ENCODE results near the gene ZNF428. TPM values are rescaled to one million over a fixed set of nuclear protein-coding genes. Genes with fewer than 3 reads are reported as not detected.
"Not testable (repeated sequence)": the region's sequence is repeated elsewhere in the genome, so short reads cannot be mapped to it uniquely, and the experiment has no call there.

ZNF428 gene
- total RNA-seq, 1 donor, result 14.0 TPM

DNA sequence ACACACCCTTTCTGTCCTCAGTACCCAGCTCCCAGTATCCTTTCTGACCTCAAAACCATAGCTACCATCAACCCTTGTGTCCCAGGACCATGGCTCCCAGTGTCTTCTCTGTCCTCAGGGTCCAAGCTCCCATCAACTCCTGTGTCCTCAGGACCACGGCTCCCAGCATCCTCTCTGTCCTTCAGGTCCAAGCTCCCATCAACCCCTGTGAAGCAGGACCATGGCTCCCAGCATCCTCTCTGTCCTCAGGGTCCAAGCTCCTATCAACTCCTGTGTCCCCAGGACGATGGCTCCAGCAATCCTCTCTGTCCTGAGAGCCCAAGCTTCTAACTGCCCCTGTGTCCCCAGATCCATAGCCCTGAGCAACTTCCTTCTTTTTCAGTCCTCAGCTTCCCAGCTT lies 21.9 kb upstream of the ZNF428 start:
- no peak for DNase-seq (ENCODE audit: low read depth)
- H3K4me3 ChIP-seq (ENCODE audit: low read depth, low read length), result no peak overlapping the region
- TF ChIP-seq, protein P1, sequence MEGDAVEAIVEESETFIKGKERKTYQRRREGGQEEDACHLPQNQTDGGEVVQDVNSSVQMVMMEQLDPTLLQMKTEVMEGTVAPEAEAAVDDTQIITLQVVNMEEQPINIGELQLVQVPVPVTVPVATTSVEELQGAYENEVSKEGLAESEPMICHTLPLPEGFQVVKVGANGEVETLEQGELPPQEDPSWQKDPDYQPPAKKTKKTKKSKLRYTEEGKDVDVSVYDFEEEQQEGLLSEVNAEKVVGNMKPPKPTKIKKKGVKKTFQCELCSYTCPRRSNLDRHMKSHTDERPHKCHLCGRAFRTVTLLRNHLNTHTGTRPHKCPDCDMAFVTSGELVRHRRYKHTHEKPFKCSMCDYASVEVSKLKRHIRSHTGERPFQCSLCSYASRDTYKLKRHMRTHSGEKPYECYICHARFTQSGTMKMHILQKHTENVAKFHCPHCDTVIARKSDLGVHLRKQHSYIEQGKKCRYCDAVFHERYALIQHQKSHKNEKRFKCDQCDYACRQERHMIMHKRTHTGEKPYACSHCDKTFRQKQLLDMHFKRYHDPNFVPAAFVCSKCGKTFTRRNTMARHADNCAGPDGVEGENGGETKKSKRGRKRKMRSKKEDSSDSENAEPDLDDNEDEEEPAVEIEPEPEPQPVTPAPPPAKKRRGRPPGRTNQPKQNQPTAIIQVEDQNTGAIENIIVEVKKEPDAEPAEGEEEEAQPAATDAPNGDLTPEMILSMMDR (IDR thresholded peaks at IDR 0.05; ENCODE audit: insufficient read depth, low read length), result no peak

DNA sequence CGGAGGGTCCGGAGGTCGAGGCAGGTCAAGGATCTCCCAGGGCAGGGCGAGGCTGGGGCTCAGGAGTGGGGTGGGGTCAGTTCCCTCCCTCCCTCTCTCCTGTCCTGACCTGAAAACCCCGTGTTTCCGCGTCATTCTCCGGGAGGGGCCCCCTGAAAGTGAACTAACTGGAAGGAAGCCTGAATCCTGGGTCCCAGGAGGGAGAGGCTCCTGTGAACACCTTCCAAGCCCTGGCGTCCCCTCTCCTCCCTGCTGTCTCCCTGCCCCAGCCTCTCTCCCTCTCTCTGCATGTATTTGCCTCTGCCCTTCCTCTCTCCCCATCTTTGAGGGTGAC lies 21.0 kb upstream of the ZNF428 start:
- TF ChIP-seq, protein P1 (IDR thresholded peaks at IDR 0.05; ENCODE audit: insufficient read depth, low read length), result no peak
- H3K4me3 ChIP-seq (ENCODE audit: low read depth, low read length), result peak overlapping the region; percentile 67
- DNase-seq (ENCODE audit: low read depth), result no peak

DNA sequence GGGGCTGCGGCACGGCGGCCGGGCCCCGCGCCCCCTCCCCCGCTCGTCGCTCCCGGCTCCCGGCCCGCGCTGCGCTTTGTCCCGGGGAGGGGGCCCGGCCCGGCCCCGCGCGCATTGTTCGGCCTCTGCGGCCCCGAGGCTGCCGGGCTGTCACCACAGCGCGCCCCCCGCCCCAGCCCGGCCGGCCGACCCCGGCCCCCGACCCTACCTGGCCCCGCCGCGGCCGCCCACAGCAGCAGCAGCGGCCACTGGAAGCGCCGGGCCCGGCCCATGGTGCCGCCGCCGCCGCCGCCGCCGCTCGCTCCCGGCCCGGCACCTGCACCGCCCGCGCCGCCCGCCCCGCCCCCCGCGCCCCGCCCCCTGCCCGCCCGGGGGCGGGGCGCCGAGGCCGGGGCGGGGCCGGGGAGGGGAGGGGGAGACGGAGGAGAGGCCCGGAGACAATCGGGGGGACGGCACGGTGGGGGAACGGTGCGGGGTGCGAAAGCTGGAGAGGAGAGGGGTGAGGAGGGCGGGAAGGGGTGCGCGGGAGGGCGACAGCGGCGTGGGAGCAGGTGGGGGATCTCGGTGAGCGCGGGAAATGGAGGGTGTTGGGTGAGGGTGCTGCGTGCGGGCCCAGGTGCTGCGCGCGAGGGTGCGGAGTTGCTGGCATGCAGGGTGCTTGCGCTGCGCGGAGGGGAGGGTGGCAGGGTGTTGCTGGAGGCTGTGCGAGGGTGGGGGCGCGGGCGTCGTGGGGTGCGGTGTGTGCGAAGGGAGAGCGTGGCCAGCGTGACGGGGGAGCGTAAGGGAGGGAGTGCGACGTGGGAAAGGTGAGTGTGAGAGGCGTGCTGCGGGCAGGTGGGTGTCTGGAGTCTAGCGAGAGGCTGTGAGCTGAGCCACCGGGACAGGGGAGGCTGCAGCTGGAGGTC lies 20.3 kb upstream of the ZNF428 start, which contains the start of gene CADM4:
CADM4 (minus strand) TSS at position 332 of the 905 bp plus-strand sequence; CDS start at position 272, 60 bp downstream.
- DNase-seq (ENCODE audit: low read depth), result no peak
- H3K4me3 ChIP-seq (ENCODE audit: low read depth, low read length), result peak within 1 kb of the TSS; percentile 67
- TF ChIP-seq, protein P1 (IDR thresholded peaks at IDR 0.05; ENCODE audit: insufficient read depth, low read length), result no peak

- H3K4me3 ChIP-seq (ENCODE audit: low read depth, low read length), result peak overlapping the region; percentile 28
- TF ChIP-seq, protein P1 (IDR thresholded peaks at IDR 0.05; ENCODE audit: insufficient read depth, low read length), result no peak
- no peak for DNase-seq (ENCODE audit: low read depth)
Observed at GRCh38 chr19:43638995-43639518, 19.6 kb upstream of the ZNF428 start.

- DNase-seq (ENCODE audit: low read depth), result no peak
- TF ChIP-seq, protein P1 (IDR thresholded peaks at IDR 0.05; ENCODE audit: insufficient read depth, low read length), result no peak
- no peak overlapping the region for H3K4me3 ChIP-seq (ENCODE audit: low read depth, low read length)
Observed at GRCh38 chr19:43638214-43638994, 19.0 kb upstream of the ZNF428 start.

- no peak for DNase-seq (ENCODE audit: low read depth)
- TF ChIP-seq, protein P1 (IDR thresholded peaks at IDR 0.05; ENCODE audit: insufficient read depth, low read length), result no peak
- H3K4me3 ChIP-seq (ENCODE audit: low read depth, low read length), result no peak overlapping the region
Observed at GRCh38 chr19:43636121-43636683, 16.8 kb upstream of the ZNF428 start.

- not testable (repeated sequence) for DNase-seq (ENCODE audit: low read depth); H3K4me3 ChIP-seq (ENCODE audit: low read depth, low read length)
Observed at GRCh38 chr19:43635561-43635940, 16.1 kb upstream of the ZNF428 start.
